HG02610 (cell line): ENCODE measurements around the gene TYW1.
"Not testable (repeated sequence)": the region's sequence is repeated elsewhere in the genome, so short reads cannot be mapped to it uniquely, and the experiment has no call there.

ENCODE experiments used
- ATAC-seq: cut with Tn5 transposase; IDR thresholded peaks from one replicate; pipeline ENCODE4 v1.9.1; 2021; ENCODE audit warnings: mild to moderate bottlenecking, moderate library complexity; ENCODE audit not compliant: unreplicated experiment

TYW1 gene

DNA sequence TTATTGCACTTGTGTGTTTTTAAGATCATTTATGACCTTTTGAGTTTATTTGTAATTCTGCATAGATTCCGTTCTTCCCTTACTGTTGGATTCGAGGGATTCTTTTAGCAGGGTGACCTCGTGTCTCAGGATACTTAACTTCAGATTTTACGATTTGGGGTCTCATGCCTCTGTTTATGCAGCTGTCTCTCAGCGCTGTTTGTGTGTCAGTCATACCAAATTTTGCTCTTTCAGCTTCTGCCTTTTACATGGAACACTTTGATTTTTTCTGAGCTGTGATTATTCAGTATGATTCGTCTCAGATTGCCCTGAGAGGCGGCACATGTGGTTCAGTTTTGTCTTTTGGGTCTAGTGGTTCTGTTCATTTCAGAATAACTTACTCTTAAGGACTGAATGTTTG, 236.9 kb downstream of the TYW1 start:
- ATAC-seq = not testable (repeated sequence)

- ATAC-seq = not testable (repeated sequence)
Measured at GRCh38 chr7:67236216-67236615, 239.6 kb downstream of the TYW1 start.

DNA sequence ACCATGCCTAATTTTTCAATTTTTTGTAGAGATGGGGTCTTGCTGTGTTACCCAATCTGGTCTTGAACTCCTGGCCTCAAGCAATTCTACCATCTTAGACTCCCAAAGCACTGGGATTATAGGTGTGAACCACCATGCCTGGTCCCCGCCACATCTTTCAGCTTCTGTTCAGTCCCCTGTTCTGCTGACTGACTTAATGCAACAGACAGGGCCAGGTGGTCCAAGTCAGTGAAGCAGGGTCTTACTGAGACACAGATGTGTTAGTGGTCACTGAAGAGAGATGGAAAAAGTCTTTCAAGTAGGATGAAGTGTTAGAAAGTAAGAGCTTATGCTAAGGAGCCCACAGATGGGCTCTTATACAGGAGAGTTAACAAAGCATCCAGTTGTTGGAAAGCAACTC, 246.2 kb downstream of the TYW1 start:
- not testable (repeated sequence) for ATAC-seq

DNA sequence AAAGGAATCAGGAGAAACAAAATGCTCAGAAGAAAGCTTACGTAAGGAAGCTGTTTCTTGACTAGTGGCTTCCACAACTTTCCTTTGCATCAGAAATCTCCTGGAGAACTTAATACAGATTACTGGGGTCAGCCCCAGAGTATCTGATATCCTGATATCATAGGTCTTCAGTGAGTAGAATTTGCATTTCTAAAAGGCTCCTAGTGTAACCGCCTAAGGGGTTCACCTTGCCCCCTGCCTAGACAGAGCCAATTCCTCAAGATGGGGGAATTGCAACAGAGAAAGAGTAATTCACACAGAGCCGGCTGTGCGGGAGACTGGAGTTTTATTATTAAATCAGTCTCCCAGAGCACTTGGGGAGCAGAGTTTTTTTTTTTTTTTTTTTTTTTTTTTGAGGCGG, 251.7 kb downstream of the TYW1 start:
- not testable (repeated sequence) for ATAC-seq

DNA sequence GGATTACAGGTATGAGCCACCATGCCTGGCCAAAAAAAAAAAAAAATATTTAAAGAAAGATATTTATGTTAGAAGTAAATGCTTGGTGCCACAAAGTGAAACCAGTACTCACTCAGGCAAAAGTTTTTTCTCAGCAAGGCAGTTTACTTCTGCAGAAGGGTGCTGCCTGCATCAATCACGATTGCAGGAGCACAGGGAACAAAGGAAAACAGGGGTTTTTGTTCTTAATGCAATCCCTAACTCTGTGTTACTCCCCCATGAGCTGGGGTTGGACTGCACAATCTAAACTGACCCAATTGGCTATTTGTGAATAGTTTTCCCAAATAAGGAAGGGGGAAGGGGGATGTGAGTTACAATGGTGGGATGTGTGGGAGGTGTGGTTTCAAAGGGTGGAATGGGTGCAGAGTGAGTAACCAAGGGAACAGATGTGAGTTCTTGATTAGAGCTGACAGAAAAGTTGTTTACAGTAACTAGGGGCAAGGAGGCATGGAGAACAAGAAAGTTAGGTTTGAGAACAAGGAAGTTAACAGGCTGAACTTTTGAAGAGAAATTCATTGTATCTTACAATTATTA, 255.4 kb downstream of the TYW1 start:
- no peak for ATAC-seq

- not testable (repeated sequence) for ATAC-seq
Measured at GRCh38 chr7:67255076-67255475, 258.4 kb downstream of the TYW1 start.

DNA sequence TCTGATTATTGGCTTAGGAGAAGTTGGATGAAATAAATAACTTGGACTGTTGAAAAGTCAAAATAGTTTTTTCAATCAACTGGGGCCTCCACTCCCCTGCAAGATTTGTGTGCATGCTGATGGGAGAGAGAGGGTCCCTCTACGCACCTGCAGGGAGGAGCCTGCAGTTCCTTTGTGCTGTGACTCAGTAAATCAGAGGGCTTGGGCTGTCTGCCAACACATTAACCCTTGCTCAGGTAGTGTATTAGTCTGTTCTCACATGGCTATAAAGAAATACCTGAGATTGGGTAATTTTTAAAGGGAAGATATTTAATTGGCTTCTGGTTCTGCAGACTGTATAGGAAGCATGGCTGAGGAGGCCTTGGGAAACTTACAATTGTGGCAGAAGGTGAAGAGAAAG, 261.1 kb downstream of the TYW1 start:
- ATAC-seq = not testable (repeated sequence)

- ATAC-seq = not testable (repeated sequence)
Measured at GRCh38 chr7:67259363-67259762, 262.7 kb downstream of the TYW1 start.

DNA sequence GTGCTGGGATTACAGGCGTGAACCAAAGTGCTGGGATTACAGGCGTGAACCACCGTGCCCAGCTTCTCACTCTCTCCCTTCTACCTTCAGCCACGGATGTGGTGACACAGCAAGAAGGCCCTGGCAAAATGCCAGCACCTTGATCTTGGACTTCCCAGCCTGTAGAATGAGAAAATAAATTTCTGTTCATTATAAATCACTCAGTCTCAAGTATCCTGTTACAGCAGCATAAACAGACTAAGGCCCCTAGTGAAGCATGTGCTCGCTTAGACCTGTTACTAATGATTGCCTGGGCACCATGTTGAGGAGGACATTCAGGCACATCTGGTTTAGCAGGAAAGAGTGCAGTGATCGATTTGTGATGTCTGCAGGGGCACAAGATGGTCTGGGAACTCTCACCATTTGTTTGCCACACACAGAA, 263.5 kb downstream of the TYW1 start:
- ATAC-seq = not testable (repeated sequence)

DNA sequence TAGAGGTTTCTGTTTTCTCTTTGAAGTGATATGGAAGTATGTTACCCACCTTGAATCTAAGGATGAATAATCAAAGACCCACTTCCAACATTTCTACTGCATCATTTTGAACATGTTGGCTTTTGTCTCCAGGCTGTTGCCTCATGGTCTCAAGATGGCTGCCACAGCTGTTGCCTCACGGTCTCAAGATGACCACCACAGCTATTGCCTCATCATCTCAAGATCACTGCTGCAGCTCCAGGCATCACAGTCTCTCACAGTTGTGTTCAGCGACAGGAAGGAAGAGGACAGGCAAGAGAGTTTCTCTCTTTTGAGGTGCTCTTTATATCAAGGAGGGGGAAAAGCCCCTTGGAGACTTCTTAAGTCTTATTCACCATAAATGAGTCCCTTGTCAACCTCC, 267.4 kb downstream of the TYW1 start:
- ATAC-seq = not testable (repeated sequence)

GRCh38 chr7:67266070-67266469, 269.4 kb downstream of the TYW1 start:
- ATAC-seq = not testable (repeated sequence)

GRCh38 chr7:67267914-67268313, 271.3 kb downstream of the TYW1 start:
- no peak for ATAC-seq

DNA sequence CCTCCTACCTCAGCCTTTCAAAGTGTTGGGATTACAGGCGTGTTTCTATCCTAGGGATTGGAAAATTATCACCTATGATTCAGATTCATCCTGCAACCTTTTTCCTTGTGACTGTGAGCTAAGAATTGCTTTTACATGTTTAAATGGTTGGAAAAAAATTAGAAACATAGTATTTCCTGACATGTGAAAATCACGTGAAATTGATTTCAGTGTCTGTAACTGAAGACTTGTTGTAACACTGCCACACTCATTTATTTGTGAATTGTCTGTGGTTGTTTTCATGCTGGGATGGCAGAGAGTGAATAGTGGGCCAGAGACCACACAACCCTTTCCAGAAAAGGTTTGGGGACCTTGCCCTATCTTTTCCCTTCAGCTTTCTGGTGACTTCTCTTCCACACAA, 273.3 kb downstream of the TYW1 start:
- not testable (repeated sequence) for ATAC-seq
